Psoas muscle (tissue), 8 donors: Measurements from ENCODE around the gene IDS. TPM values are rescaled to one million over a fixed set of nuclear protein-coding genes. Genes with fewer than 3 reads are reported as not detected.

Source experiments
- ATAC-seq, 4 donors: fragments of 200-7000 bp; cut with Tn5 transposase; one replicate each; pipeline ENCODE4 v1.9.1; 2020; ENCODE audit warnings: moderate library complexity in 3 of 4, mild to moderate bottlenecking in 2 of 4
- DNase-seq, 2 donors: peaks; one replicate each; pipeline ENCODE4 v3.0.0-alpha.2; 2020
- H3K27ac ChIP-seq: fragments of 200-600 bp; one replicate; pipeline ENCODE4 v1.8.0; 2022
- H3K27me3 ChIP-seq, 3 donors: fragments of 200-600 bp in 1 of 3; one replicate each; pipeline versions ENCODE4 v1.6.1 to v1.8.0; 2013 to 2022; ENCODE audit warnings: low read length in 2 of 3, mild to moderate bottlenecking in 2 of 3, moderate library complexity in 1 of 3; ENCODE audit not compliant: insufficient read depth in 3 of 3
- H3K36me3 ChIP-seq, 2 donors: fragments of 200-600 bp in 1 of 2; one replicate each; pipeline versions ENCODE4 v1.6.1 to v1.8.0; 2013 to 2022; ENCODE audit warnings: low read depth in 1 of 2, mild to moderate bottlenecking in 1 of 2, moderate library complexity in 1 of 2; ENCODE audit not compliant: insufficient read depth in 1 of 2
- H3K4me1 ChIP-seq: fragments of 200-600 bp; one replicate; pipeline ENCODE4 v1.8.0; 2022
- H3K4me3 ChIP-seq: fragments of 200-600 bp; one replicate; pipeline ENCODE4 v1.8.0; 2022; ENCODE audit warnings: mild to moderate bottlenecking
- H3K9me3 ChIP-seq: fragments of 200-600 bp; one replicate; pipeline ENCODE4 v1.8.0; 2022
- WGBS, 3 donors: extraction: QIAGEN DNeasy Blood & Tissue Kit; methylation state at CpG; one replicate each; pipeline versions ENCODE4 v1.1.6 to v1.1.7; 2013; 5-methylcytosine and 5-hydroxymethylcytosine counted together
- intact Hi-C, 2 donors: fragments of 100-400 bp; cut with DNase I; formaldehyde crosslinking; loops; one replicate each; pipeline versions ENCODE4 v1.11.0 to v1.14.2; 2022
- polyA plus RNA-seq, 3 donors: library from polyadenylated mRNA; stranded (reverse); fragments of 200-250 nt; gene quantifications; one replicate each; pipeline ENCODE4 v1.2.3, GENCODE V29; 2013
- total RNA-seq, 4 donors: library from RNA; stranded (reverse); fragmentation: NEBNext Ultra II Directional in 2 of 4; extraction: Animal tissue kit (Norgen Biotek cat#: 25700) in 2 of 4; gene quantifications; one replicate each; pipeline versions ENCODE4 v1.2.1 to v1.2.4, GENCODE V29; 2021 to 2023
- TF ChIP-seq, protein P1 (sequence below): fragments of 200-600 bp; IDR thresholded peaks from one replicate; pipeline ENCODE4 v1.8.0; 2022; ENCODE audit warnings: antibody characterized with exemption
- donor health status: healthy with polysubstance abuse.
- donor health status: DM: no; HTN: no; CAD: no; lungs with moderate emphysema.
- donor health status: Bipolar disorder and iron deficiency.
- donor health status: healthy.
- donor health status: DM: yes; HTN: yes; CAD: no.
- donor health status: DM: no; HTN: no; CAD: no.
- donor health status: DM: no; HTN: no; CAD: no.
- donor health status: DM: yes; HTN: yes; CAD: no.

Gene IDS
- total and polyA plus RNA-seq, 7 donors = 11.8 to 37.6 (median 31.2) TPM

DNA sequence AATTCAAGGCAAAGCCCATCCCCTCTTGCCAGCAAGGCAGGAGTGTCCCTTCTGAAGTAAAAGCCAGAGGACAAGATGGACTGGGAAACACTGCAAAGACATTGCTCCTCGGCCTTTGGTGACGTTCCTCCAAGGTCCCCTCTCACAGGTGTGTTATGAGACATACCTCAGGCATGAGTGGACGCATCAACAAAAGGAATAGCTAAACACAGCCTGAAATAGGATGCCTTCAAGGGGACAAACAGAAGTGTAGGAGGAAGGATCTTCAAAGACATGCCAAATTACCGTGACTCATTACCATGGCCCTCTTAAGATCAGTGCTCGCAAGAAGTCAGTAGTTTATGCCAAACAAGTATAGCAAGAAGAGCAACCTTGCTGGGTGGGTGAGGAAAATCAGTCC, 6.0 kb upstream of the IDS start:
- ATAC-seq (no peak), DNase-seq (no peak)
- intact Hi-C loops = loop anchor here in 1 of 2 donors (10.0 kb wide), 1 partner anchor 124 kb away; the partner anchor contains the start of gene TMEM185A
- no peaks in the 10 kb centered on the region for H3K36me3 ChIP-seq
- H3K27me3 ChIP-seq = no peaks in the 10 kb centered on the region
- H3K27ac ChIP-seq = no peak overlapping the region
- H3K4me3 ChIP-seq = no peak overlapping the region
- 66 to 86% (median 83%) methylated on average over 5 of the region's 5 CpGs for WGBS, 3 donors
- H3K4me1 ChIP-seq = no peaks in the 10 kb centered on the region
- no peaks in the 10 kb centered on the region for H3K9me3 ChIP-seq
- TF ChIP-seq, protein P1, sequence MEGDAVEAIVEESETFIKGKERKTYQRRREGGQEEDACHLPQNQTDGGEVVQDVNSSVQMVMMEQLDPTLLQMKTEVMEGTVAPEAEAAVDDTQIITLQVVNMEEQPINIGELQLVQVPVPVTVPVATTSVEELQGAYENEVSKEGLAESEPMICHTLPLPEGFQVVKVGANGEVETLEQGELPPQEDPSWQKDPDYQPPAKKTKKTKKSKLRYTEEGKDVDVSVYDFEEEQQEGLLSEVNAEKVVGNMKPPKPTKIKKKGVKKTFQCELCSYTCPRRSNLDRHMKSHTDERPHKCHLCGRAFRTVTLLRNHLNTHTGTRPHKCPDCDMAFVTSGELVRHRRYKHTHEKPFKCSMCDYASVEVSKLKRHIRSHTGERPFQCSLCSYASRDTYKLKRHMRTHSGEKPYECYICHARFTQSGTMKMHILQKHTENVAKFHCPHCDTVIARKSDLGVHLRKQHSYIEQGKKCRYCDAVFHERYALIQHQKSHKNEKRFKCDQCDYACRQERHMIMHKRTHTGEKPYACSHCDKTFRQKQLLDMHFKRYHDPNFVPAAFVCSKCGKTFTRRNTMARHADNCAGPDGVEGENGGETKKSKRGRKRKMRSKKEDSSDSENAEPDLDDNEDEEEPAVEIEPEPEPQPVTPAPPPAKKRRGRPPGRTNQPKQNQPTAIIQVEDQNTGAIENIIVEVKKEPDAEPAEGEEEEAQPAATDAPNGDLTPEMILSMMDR = no peak

DNA sequence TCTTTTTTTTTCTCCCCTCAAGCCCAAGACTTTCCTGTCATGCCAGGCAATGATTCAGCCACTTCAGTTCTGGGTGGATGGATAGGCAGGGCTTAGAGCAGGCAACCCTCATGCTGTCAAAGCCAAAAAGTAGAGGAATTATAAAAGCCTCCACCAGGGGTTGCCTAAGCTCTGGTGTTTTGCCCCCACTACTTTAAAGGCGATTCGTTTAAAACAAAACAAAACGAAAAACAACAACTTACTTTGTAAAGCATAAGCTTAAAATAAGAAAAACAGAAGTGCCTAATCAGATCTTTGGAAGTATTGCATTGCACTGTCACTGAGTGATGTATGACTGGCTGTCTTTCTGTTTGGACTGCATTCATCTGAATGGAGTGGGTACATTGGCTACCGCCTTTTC, 5.3 kb upstream of the IDS start:
- H3K36me3 ChIP-seq = no peaks in the 10 kb centered on the region
- H3K27me3 ChIP-seq = no peaks in the 10 kb centered on the region
- intact Hi-C loops = loop anchor here in 1 of 2 donors (10.0 kb wide), 1 partner anchor 124 kb away; the partner anchor contains the start of gene TMEM185A
- no peak overlapping the region for H3K4me3 ChIP-seq
- no peak for DNase-seq
- TF ChIP-seq, protein P1 = no peak
- H3K9me3 ChIP-seq = no peaks in the 10 kb centered on the region
- 30 to 42% (median 34%) methylated on average over 4 of the region's 4 CpGs for WGBS, 3 donors
- no peak for ATAC-seq
- H3K27ac ChIP-seq = no peak overlapping the region
- no peaks in the 10 kb centered on the region for H3K4me1 ChIP-seq

DNA sequence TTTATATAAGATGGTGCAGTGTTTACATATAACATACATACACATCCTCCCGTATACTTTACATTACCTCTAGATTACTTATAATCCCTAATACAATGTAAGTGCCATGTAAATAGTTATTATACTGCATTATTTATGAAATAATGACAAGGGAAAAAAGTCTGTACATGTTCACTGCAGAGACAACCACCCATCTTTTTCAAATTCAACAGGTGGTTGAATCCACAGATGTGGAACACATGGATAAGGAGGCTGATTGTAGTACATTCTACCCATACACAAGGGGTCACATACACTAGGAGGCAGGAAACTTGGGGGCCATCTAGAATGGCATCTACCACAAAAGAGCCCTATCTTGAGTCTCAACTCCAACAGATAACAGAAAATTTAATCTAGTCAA, 3.4 kb upstream of the IDS start:
- H3K4me3 ChIP-seq = no peak overlapping the region
- intact Hi-C loops = loop anchor here in 1 of 2 donors (10.0 kb wide), 2 partner anchors 126 to 536 kb away; partner anchors contain the start of gene TMEM185A
- DNase-seq = no peak
- H3K27me3 ChIP-seq = no peaks in the 10 kb centered on the region
- H3K36me3 ChIP-seq = no peaks in the 10 kb centered on the region
- TF ChIP-seq, protein P1 = no peak
- ATAC-seq = no peak
- no peaks in the 10 kb centered on the region for H3K9me3 ChIP-seq
- peaks cover 3% of the 10 kb centered on the region for H3K4me1 ChIP-seq
- H3K27ac ChIP-seq = no peak overlapping the region
- 65 to 92% (median 75%) methylated on average over 1 of the region's 1 CpG for WGBS, 3 donors

DNA sequence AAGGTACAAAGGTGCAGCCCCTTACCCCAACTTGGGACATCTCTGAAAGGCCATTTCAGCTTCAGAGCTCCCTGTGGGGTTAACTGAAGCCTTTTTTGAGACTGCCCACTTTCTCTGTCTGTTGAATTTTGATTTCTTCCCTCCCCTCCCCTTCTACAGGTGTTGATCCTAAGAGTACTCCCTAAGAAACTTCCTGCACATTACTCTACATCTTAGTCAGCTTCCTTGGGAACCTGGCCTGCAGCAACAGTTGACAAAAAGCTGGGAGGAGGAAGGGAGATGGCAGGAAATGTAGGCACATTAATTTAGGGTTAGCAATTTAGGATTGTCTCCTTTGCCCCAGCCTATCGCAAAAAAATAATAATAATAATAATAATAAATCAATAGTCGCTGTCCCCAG, 1.2 kb upstream of the IDS start:
- intact Hi-C loops = loop anchor here in 1 of 2 donors (10.0 kb wide), 2 partner anchors 128 to 538 kb away; partner anchors contain the start of gene TMEM185A
- WGBS, 3 donors = 78 to 100% (median 89%) methylated on average over 2 of the region's 2 CpGs

More for the DNA sequence above, 1.2 kb upstream of the IDS start:
- no peak for DNase-seq
- peaks cover 0 to 6% of the 10 kb centered on the region in 2 donors for H3K36me3 ChIP-seq
- no peak overlapping the region for H3K4me3 ChIP-seq
- H3K27ac ChIP-seq = no peak overlapping the region
- peaks cover 3% of the 10 kb centered on the region for H3K4me1 ChIP-seq
- no peaks in the 10 kb centered on the region for H3K27me3 ChIP-seq
- TF ChIP-seq, protein P1 = no peak
- no peaks in the 10 kb centered on the region for H3K9me3 ChIP-seq
- ATAC-seq = no peak
